Adrenal gland (tissue), 12 donors: ENCODE results near the gene RNF145. TPM values are rescaled to one million over a fixed set of nuclear protein-coding genes. Genes with fewer than 3 reads are reported as not detected.
A peak's percentile ranks its signal among the peaks of the same experiment; 100 is the strongest.

Experiments used
- DNase-seq, 7 donors: peaks; one replicate each; pipeline ENCODE4 v3.0.0-alpha.2; 2019 to 2020
- H3K27ac ChIP-seq, 5 donors: fragments of 200-600 bp; sonication (generic) in 4 of 5; 1 replicate in 3 of 5; 2 replicates in 2 of 5; pipeline versions ENCODE4 v1.5.1 to v1.8.0; 2016 to 2020; ENCODE audit warnings: mild to moderate bottlenecking in 1 of 5
- H3K27me3 ChIP-seq: fragments of 200-600 bp; 2 replicates; pipeline ENCODE4 v1.8.0; 2021
- H3K36me3 ChIP-seq, 2 donors: fragments of 200-600 bp; replicated peaks in 1 of 2; 1 replicate in 1 of 2; 2 replicates in 1 of 2; pipeline versions ENCODE4 v1.5.1 to v1.8.0; 2018 to 2022
- H3K4me1 ChIP-seq, 2 donors: fragments of 200-600 bp; replicated peaks in 1 of 2; 1 replicate in 1 of 2; 2 replicates in 1 of 2; pipeline versions ENCODE4 v1.5.1 to v1.8.0; 2018 to 2021
- H3K4me3 ChIP-seq, 4 donors: fragments of 200-600 bp; sonication (generic) in 3 of 4; one replicate each; pipeline ENCODE4 v1.5.1; 2016 to 2018
- H3K9me3 ChIP-seq, 3 donors: fragments of 200-600 bp; sonication (generic) in 1 of 3; replicated peaks in 1 of 3; 1 replicate in 2 of 3; 2 replicates in 1 of 3; pipeline versions ENCODE4 v1.5.1 to v1.8.0; 2016 to 2021
- POLR2A ChIP-seq, 2 donors: fragments of 450-650 bp; IDR thresholded peaks; one replicate each; pipeline ENCODE4 v1.6.1; 2017; ENCODE audit warnings: antibody characterized with exemption in 2 of 2, mild to moderate bottlenecking in 2 of 2, moderate library complexity in 1 of 2
- WGBS, 4 donors: extraction: QIAGEN DNeasy Blood & Tissue Kit in 2 of 4; methylation state at CpG; one replicate each; pipeline versions ENCODE4 v1.1.5 to v1.1.7; 2013 to 2017; 5-methylcytosine and 5-hydroxymethylcytosine counted together
- intact Hi-C, 2 donors: fragments of 100-400 bp; cut with DNase I; formaldehyde crosslinking; loops; one replicate each; pipeline versions ENCODE4 v1.14.1 to v1.15.0; 2022 to 2023
- polyA plus RNA-seq, 3 donors: library from polyadenylated mRNA; stranded (reverse); fragments of 200-250 nt in 2 of 3; fragments of 350-450 nt in 1 of 3; fragmentation: Illumina TruSeq in 1 of 3; extraction: RNeasy Lipid Tissue Mini Kit (QIAGEN cat#74804) in 1 of 3; gene quantifications; one replicate each; pipeline ENCODE4 v1.2.3, GENCODE V29; 2013 to 2014
- total RNA-seq, 9 donors: library from RNA; depleted of rRNA in 4 of 9; stranded (reverse); fragments of >200 nt in 4 of 9; fragments of 120-200 nt in 1 of 9; fragmentation: NEBNext Ultra II Directional in 1 of 9; extraction: Animal tissue kit (Norgen Biotek cat#: 25700) in 1 of 9; gene quantifications; one replicate each; pipeline versions ENCODE4 v1.1.0 to v1.2.4, GENCODE V29; 2013 to 2023
- TF ChIP-seq, protein P1 (sequence below), 6 experiments: fragments of 450-650 bp in 4 of 6; fragments of 200-600 bp in 2 of 6; sonication (generic) in 1 of 6; IDR thresholded peaks; 1 replicate in 5 of 6; 2 replicates in 1 of 6; pipeline versions ENCODE4 v1.5.1 to v1.8.0; 2016 to 2021; ENCODE audit warnings: antibody characterized with exemption in 6 of 6, mild to moderate bottlenecking in 2 of 6, moderate library complexity in 1 of 6
- donor health status: healthy with polysubstance abuse.
- donor health status: Bipolar disorder and iron deficiency.
- donor health status: DM: yes; HTN: yes; CAD: no.
- donor health status: DM: no; HTN: no; CAD: no.
- donor health status: DM: no; HTN: no; CAD: no.
- donor health status: DM: yes; HTN: yes; CAD: no.

RNF145 gene
- total and polyA plus RNA-seq, 12 donors: 20.2 to 138 (median 69.6) TPM

GRCh38 chr5:159189310-159189709, 20.0 kb downstream of the RNF145 start:
- H3K4me3 ChIP-seq: no peak overlapping the region
- H3K36me3 ChIP-seq: peaks cover 0 to 19% of the 10 kb centered on the region in 2 donors
- TF ChIP-seq, protein P1, sequence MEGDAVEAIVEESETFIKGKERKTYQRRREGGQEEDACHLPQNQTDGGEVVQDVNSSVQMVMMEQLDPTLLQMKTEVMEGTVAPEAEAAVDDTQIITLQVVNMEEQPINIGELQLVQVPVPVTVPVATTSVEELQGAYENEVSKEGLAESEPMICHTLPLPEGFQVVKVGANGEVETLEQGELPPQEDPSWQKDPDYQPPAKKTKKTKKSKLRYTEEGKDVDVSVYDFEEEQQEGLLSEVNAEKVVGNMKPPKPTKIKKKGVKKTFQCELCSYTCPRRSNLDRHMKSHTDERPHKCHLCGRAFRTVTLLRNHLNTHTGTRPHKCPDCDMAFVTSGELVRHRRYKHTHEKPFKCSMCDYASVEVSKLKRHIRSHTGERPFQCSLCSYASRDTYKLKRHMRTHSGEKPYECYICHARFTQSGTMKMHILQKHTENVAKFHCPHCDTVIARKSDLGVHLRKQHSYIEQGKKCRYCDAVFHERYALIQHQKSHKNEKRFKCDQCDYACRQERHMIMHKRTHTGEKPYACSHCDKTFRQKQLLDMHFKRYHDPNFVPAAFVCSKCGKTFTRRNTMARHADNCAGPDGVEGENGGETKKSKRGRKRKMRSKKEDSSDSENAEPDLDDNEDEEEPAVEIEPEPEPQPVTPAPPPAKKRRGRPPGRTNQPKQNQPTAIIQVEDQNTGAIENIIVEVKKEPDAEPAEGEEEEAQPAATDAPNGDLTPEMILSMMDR (IDR thresholded peaks at IDR 0.05): no peak
- TF ChIP-seq POLR2A (IDR thresholded peaks at IDR 0.05): no peak
- DNase-seq: no peak
- no peak overlapping the region for H3K27ac ChIP-seq
- intact Hi-C loops: no loop called here
- 69 to 81% (median 76%) methylated on average over 4 of the region's 4 CpGs for WGBS, 4 donors
- H3K27me3 ChIP-seq: no peaks in the 10 kb centered on the region
- no peaks in the 10 kb centered on the region for H3K9me3 ChIP-seq
- H3K4me1 ChIP-seq: peaks cover 8 to 23% of the 10 kb centered on the region in 2 donors

DNA sequence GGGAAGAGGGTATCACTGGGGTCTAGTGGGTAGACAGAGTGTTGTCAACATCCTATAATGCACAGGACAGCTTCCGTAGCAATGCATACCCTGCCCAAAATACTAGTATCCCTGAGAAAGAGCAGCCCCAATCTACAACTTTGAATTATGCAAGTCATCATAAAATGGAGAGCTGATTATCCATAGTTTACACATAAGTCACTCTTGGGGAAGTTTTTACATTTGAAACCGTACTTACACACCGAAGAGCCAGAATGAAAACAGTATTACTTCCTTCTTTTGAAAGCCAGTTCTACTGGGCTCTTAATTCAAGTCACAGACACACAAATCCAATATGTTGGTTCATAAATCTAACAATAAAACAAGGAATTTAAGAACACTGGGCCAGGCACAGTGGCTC, 21.6 kb downstream of the RNF145 start:
- H3K4me1 ChIP-seq: peaks cover 8 to 39% of the 10 kb centered on the region in 2 donors
- no peaks in the 10 kb centered on the region for H3K27me3 ChIP-seq
- no peak for TF ChIP-seq POLR2A (IDR thresholded peaks at IDR 0.05)
- intact Hi-C loops: no loop called here
- H3K9me3 ChIP-seq: no peaks in the 10 kb centered on the region
- no peak for DNase-seq
- 84 to 98% (median 90%) methylated on average over 3 of the region's 3 CpGs for WGBS, 4 donors
- H3K27ac ChIP-seq: no peak overlapping the region
- peaks cover 0 to 9% of the 10 kb centered on the region in 2 donors for H3K36me3 ChIP-seq
- no peak overlapping the region for H3K4me3 ChIP-seq

DNA sequence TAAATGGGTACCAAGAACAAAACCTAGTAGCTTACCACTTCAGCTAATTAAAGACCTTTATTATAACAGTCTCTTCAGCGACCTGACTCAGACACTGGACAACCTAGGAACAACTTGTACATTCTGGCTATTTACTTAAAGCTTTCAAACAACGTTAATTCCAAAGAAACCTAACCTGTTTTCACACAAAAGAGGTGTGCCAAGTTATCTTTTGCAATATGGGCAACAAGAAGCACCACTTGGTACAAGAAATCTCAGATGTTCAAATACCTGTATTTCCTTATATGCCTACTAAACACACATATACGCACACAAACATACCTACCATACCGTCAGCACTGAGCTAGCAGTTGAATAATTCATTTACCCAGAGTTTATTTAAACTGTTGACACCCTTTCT, 23.0 kb downstream of the RNF145 start:
- no peaks in the 10 kb centered on the region for H3K27me3 ChIP-seq
- peaks cover 14 to 53% of the 10 kb centered on the region in 2 donors for H3K4me1 ChIP-seq
- H3K4me3 ChIP-seq: no peak overlapping the region
- TF ChIP-seq, protein P1 (IDR thresholded peaks at IDR 0.05): no peak
- TF ChIP-seq POLR2A (IDR thresholded peaks at IDR 0.05): no peak
- H3K9me3 ChIP-seq: no peaks in the 10 kb centered on the region
- H3K36me3 ChIP-seq: peaks cover 0 to 9% of the 10 kb centered on the region in 2 donors
- intact Hi-C loops: no loop called here
- WGBS, 4 donors: 87 to 94% (median 91%) methylated on average over 4 of the region's 4 CpGs
- DNase-seq: no peak
- H3K27ac ChIP-seq: no peak overlapping the region

- DNase-seq: no peak
- no peak overlapping the region for H3K4me3 ChIP-seq
- no peaks in the 10 kb centered on the region for H3K9me3 ChIP-seq
- H3K36me3 ChIP-seq: peaks cover 0 to 9% of the 10 kb centered on the region in 2 donors
- H3K27me3 ChIP-seq: no peaks in the 10 kb centered on the region
- no peak for TF ChIP-seq POLR2A (IDR thresholded peaks at IDR 0.05)
- TF ChIP-seq, protein P1 (IDR thresholded peaks at IDR 0.05): no peak
- 84 to 96% (median 88%) methylated on average over 10 of the region's 10 CpGs for WGBS, 4 donors
- peak overlapping the region in 1 of 5 donors; percentile 42 for H3K27ac ChIP-seq
- peaks cover 14 to 58% of the 10 kb centered on the region in 2 donors for H3K4me1 ChIP-seq
- intact Hi-C loops: no loop called here
These were observed 23.6 kb downstream of the RNF145 start for GRCh38 chr5:159185773-159186172.

DNA sequence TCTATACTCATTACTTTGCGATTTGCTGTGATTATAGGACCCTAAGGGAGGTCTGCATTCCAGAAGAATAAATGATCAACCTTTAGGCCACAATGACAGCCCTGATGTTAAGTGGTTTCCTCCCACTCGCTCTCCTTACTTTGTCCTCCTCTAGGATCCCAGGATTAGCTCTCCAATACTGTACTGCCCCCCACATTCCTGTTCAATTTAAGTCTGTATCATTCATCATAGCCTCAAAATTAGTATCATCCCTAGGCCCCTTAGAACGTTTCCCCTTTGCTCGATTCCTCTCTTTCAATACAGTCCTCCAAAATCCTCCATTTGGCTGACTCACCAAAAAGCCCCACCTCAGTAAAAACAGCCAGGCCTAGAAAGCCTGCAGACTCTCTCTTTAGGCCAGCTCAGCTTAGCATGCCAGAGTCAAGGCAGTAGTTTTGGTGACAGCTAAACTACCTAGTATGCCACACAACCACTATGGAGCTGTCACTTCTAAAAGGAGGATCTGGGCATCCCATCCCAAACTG, 24.4 kb downstream of the RNF145 start:
- peak in 1 of 7 donors; percentile 35 for DNase-seq
- no peak for TF ChIP-seq POLR2A (IDR thresholded peaks at IDR 0.05)
- TF ChIP-seq, protein P1 (IDR thresholded peaks at IDR 0.05): no peak
- Histone ChIP-seq H3K27me3 (no peaks in the 10 kb centered on the region), H3K4me1 (peaks cover 14 to 65% of the 10 kb centered on the region in 2 donors), H3K9me3 (no peaks in the 10 kb centered on the region), H3K27ac (peak overlapping the region in 3 of 5 donors; percentile 28 to 42 (median 31)), H3K4me3 (no peak overlapping the region), H3K36me3 (peaks cover 0 to 8% of the 10 kb centered on the region in 2 donors)
- 56 to 64% (median 61%) methylated on average over 4 of the region's 4 CpGs for WGBS, 4 donors
- intact Hi-C loops: no loop called here
